ENCODE measurements around the gene BTNL2.

- TF ChIP-seq, protein P1, sequence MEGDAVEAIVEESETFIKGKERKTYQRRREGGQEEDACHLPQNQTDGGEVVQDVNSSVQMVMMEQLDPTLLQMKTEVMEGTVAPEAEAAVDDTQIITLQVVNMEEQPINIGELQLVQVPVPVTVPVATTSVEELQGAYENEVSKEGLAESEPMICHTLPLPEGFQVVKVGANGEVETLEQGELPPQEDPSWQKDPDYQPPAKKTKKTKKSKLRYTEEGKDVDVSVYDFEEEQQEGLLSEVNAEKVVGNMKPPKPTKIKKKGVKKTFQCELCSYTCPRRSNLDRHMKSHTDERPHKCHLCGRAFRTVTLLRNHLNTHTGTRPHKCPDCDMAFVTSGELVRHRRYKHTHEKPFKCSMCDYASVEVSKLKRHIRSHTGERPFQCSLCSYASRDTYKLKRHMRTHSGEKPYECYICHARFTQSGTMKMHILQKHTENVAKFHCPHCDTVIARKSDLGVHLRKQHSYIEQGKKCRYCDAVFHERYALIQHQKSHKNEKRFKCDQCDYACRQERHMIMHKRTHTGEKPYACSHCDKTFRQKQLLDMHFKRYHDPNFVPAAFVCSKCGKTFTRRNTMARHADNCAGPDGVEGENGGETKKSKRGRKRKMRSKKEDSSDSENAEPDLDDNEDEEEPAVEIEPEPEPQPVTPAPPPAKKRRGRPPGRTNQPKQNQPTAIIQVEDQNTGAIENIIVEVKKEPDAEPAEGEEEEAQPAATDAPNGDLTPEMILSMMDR (IDR thresholded peaks at IDR 0.05; ENCODE audit: low read depth, low read length): no peak
- TF ChIP-seq POLR2A (IDR thresholded peaks at IDR 0.05; ENCODE audit: extremely low read depth, insufficient read length) (no peak), MAX (IDR thresholded peaks at IDR 0.05; ENCODE audit: low read depth, low read length) (no peak)
These were observed 38.4 kb upstream of the BTNL2 start for GRCh38 chr6:32445321-32445854.
